Esophagus (tissue), 2 donors: ENCODE data around the gene IQCN. TPM values are rescaled to one million over a fixed set of nuclear protein-coding genes. Genes with fewer than 3 reads are reported as not detected.

Experiments used
- H3K27ac ChIP-seq, 2 donors: one replicate each; pipeline ENCODE4 v1.5.1; 2013; ENCODE audit warnings: low read depth in 2 of 2, mild to moderate bottlenecking in 2 of 2, inconsistent platforms in 1 of 2, low read length in 1 of 2, moderate library complexity in 1 of 2
- H3K27me3 ChIP-seq, 2 donors: one replicate each; pipeline ENCODE4 v1.6.1; 2013; ENCODE audit warnings: low read length in 2 of 2, control low read depth in 1 of 2, mild to moderate bottlenecking in 1 of 2; ENCODE audit not compliant: insufficient read depth in 2 of 2, control insufficient read depth in 1 of 2
- H3K36me3 ChIP-seq, 2 donors: one replicate each; pipeline ENCODE4 v1.6.1; 2013; ENCODE audit warnings: low read length in 1 of 2; ENCODE audit not compliant: control insufficient read depth in 2 of 2, insufficient read depth in 2 of 2
- H3K4me1 ChIP-seq, 2 donors: one replicate each; pipeline ENCODE4 v1.6.1; 2013; ENCODE audit warnings: low read length in 1 of 2; ENCODE audit not compliant: control insufficient read depth in 2 of 2, insufficient read depth in 2 of 2
- H3K4me3 ChIP-seq, 2 donors: one replicate each; pipeline ENCODE4 v1.5.1; 2013; ENCODE audit warnings: low read length in 2 of 2, mild to moderate bottlenecking in 2 of 2, low read depth in 1 of 2, moderate library complexity in 1 of 2
- H3K9me3 ChIP-seq, 2 donors: one replicate each; pipeline ENCODE4 v1.6.1; 2013; ENCODE audit warnings: mild to moderate bottlenecking in 2 of 2, low read depth in 1 of 2, low read length in 1 of 2, moderate library complexity in 1 of 2; ENCODE audit not compliant: control insufficient read depth in 2 of 2, insufficient read depth in 1 of 2
- WGBS, 2 donors: extraction: QIAGEN DNeasy Blood & Tissue Kit; methylation state at CpG; one replicate each; pipeline ENCODE4 v1.1.7; 2013; 5-methylcytosine and 5-hydroxymethylcytosine counted together
- polyA plus RNA-seq, 2 donors: library from polyadenylated mRNA; stranded (reverse); fragments of 200-250 nt; gene quantifications; one replicate each; pipeline ENCODE4 v1.2.3, GENCODE V29; 2013
- donor health status: healthy with polysubstance abuse.
- donor health status: Bipolar disorder and iron deficiency.

IQCN gene
- polyA plus RNA-seq, 2 donors: 0.88 to 12.2 TPM

GRCh38 chr19:18289471-18290301 is 15.4 kb upstream of the IQCN start:
- H3K36me3 ChIP-seq: no peaks in the 10 kb centered on the region
- peaks cover 5 to 7% of the 10 kb centered on the region in 2 donors for H3K4me1 ChIP-seq
- H3K9me3 ChIP-seq: peaks cover 0 to 2% of the 10 kb centered on the region in 2 donors
- peak overlapping the region; percentile 20 to 70 for H3K27ac ChIP-seq
- H3K27me3 ChIP-seq: no peaks in the 10 kb centered on the region
- WGBS, 2 donors: 60 to 65% methylated on average over 12 of the region's 12 CpGs
- no peak overlapping the region for H3K4me3 ChIP-seq

GRCh38 chr19:18287836-18288772 is 13.9 kb upstream of the IQCN start:
- no peaks in the 10 kb centered on the region for H3K36me3 ChIP-seq
- no peaks in the 10 kb centered on the region for H3K27me3 ChIP-seq
- H3K4me1 ChIP-seq: peaks cover 5 to 7% of the 10 kb centered on the region in 2 donors
- peaks cover 0 to 2% of the 10 kb centered on the region in 2 donors for H3K9me3 ChIP-seq
- peak overlapping the region in 1 of 2 donors; percentile 9 for H3K27ac ChIP-seq
- WGBS, 2 donors: 61 to 63% methylated on average over 17 to 26 of the region's 26 CpGs
- H3K4me3 ChIP-seq: no peak overlapping the region

GRCh38 chr19:18286973-18287635 is 12.9 kb upstream of the IQCN start:
- H3K4me3 ChIP-seq: no peak overlapping the region
- H3K4me1 ChIP-seq: peaks cover 5 to 7% of the 10 kb centered on the region in 2 donors
- peaks cover 0 to 2% of the 10 kb centered on the region in 2 donors for H3K9me3 ChIP-seq
- peak overlapping the region in 1 of 2 donors; percentile 33 for H3K27ac ChIP-seq
- no peaks in the 10 kb centered on the region for H3K36me3 ChIP-seq
- 54 to 61% methylated on average over 21 of the region's 21 CpGs for WGBS, 2 donors
- no peaks in the 10 kb centered on the region for H3K27me3 ChIP-seq

- H3K27ac ChIP-seq: peak overlapping the region; percentile 45 to 70
- WGBS, 2 donors: 37 to 47% methylated on average over 12 of the region's 12 CpGs
Observed at GRCh38 chr19:18284712-18285360, 10.6 kb upstream of the IQCN start.

GRCh38 chr19:18283338-18283737 is 9.1 kb upstream of the IQCN start:
- Histone ChIP-seq H3K9me3 (no peaks in the 10 kb centered on the region), H3K27me3 (no peaks in the 10 kb centered on the region), H3K4me1 (peaks cover 5 to 13% of the 10 kb centered on the region in 2 donors), H3K36me3 (peaks cover 0 to 6% of the 10 kb centered on the region in 2 donors), H3K27ac (peak overlapping the region in 1 of 2 donors; percentile 38), H3K4me3 (no peak overlapping the region)
- WGBS, 2 donors: 95% methylated on average over 5 of the region's 5 CpGs

More at GRCh38 chr19:18284712-18285360, 10.6 kb upstream of the IQCN start:
- Histone ChIP-seq H3K4me3 (no peak overlapping the region), H3K9me3 (no peaks in the 10 kb centered on the region), H3K27me3 (no peaks in the 10 kb centered on the region), H3K4me1 (peaks cover 5 to 7% of the 10 kb centered on the region in 2 donors), H3K36me3 (peaks cover 0 to 2% of the 10 kb centered on the region in 2 donors)

GRCh38 chr19:18282788-18283141 is 8.5 kb upstream of the IQCN start:
- no peaks in the 10 kb centered on the region for H3K9me3 ChIP-seq
- peak overlapping the region; percentile 96 to 99 for H3K27ac ChIP-seq
- H3K4me1 ChIP-seq: peaks cover 5 to 18% of the 10 kb centered on the region in 2 donors
- 51 to 54% methylated on average over 4 of the region's 4 CpGs for WGBS, 2 donors
- no peaks in the 10 kb centered on the region for H3K27me3 ChIP-seq
- peaks cover 0 to 12% of the 10 kb centered on the region in 2 donors for H3K36me3 ChIP-seq
- peak overlapping the region in 1 of 2 donors; percentile 44 for H3K4me3 ChIP-seq

GRCh38 chr19:18282021-18282787 is 8.0 kb upstream of the IQCN start:
- WGBS, 2 donors: 1 to 3% methylated on average over 19 to 26 of the region's 27 CpGs
- peaks cover 5 to 17% of the 10 kb centered on the region in 2 donors for H3K4me1 ChIP-seq

GRCh38 chr19:18281082-18282020 is 7.1 kb upstream of the IQCN start, which contains the start of gene JUND:
JUND (minus strand) TSS chr19:18281622; CDS start chr19:18281484, 138 bp downstream.
- Histone ChIP-seq H3K27ac (peak within 1 kb of the TSS; percentile 100), H3K4me3 (peak within 1 kb of the TSS; percentile 67 to 99), H3K27me3 (no peaks in the 10 kb centered on the region), H3K4me1 (peaks cover 0 to 14% of the 10 kb centered on the region in 2 donors), H3K9me3 (no peaks in the 10 kb centered on the region), H3K36me3 (peaks cover 0 to 12% of the 10 kb centered on the region in 2 donors)
- 0 to 1% methylated on average over 74 to 138 of the region's 138 CpGs for WGBS, 2 donors

More at GRCh38 chr19:18282021-18282787, 8.0 kb upstream of the IQCN start:
- Histone ChIP-seq H3K27ac (peak overlapping the region; percentile 96 to 99), H3K9me3 (no peaks in the 10 kb centered on the region), H3K4me3 (peak overlapping the region; percentile 25 to 44), H3K36me3 (peaks cover 0 to 12% of the 10 kb centered on the region in 2 donors), H3K27me3 (no peaks in the 10 kb centered on the region)
